Activated naive CD8-positive, alpha-beta T cell (primary cell): ENCODE results near the gene ZNHIT1.
A peak's percentile ranks its signal among the peaks of the same experiment; 100 is the strongest.
"Not testable (repeated sequence)": the region's sequence is repeated elsewhere in the genome, so short reads cannot be mapped to it uniquely, and the experiment has no call there.

Source experiments
- H3K27ac Mint-ChIP-seq: one replicate; pipeline ENCODE4 v1.8.0; 2021; ENCODE audit warnings: mixed read lengths
- H3K27me3 Mint-ChIP-seq: one replicate; pipeline ENCODE4 v1.8.0; 2021; ENCODE audit warnings: mixed read lengths
- H3K36me3 Mint-ChIP-seq: one replicate; pipeline ENCODE4 v1.8.0; 2021; ENCODE audit warnings: mixed read lengths
- H3K4me1 Mint-ChIP-seq: one replicate; pipeline ENCODE4 v1.8.0; 2021; ENCODE audit warnings: low read depth, mixed read lengths
- H3K4me3 Mint-ChIP-seq: one replicate; pipeline ENCODE4 v1.8.0; 2021; ENCODE audit warnings: mild to moderate bottlenecking, mixed read lengths
- H3K9me3 Mint-ChIP-seq: one replicate; pipeline ENCODE4 v1.8.0; 2021; ENCODE audit warnings: low read depth, mixed read lengths

Gene ZNHIT1

GRCh38 chr7:101179117-101179516, 38.8 kb upstream of the ZNHIT1 start:
- Mint-ChIP-seq H3K4me1 (peaks cover 21% of the 10 kb centered on the region), H3K36me3 (peaks cover 2% of the 10 kb centered on the region), H3K27me3 (peaks cover 44% of the 10 kb centered on the region), H3K4me3 (peak overlapping the region; percentile 58), H3K9me3 (no peaks in the 10 kb centered on the region), H3K27ac (no peak overlapping the region)

DNA sequence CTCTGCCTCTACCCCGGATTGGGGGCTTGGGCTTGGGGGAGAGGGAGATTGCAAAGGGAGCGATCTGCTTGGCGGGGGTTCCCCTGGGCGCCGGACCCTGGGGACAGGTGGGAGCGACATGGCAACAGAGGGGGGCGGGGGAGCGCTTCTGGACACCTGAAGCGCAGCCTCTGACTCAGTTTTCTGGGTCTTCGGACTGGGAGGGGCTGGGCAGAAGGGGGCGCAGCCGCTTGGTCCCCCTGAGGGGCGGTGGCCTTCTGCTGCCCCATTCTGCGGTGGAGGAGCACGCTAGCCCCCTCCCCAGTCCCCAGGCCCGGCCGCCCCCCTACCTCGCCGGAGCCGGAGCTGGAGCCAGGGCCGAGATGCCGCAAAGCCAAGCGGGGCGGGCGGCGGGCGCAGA, 38.3 kb upstream of the ZNHIT1 start:
- Mint-ChIP-seq H3K27me3 (peaks cover 43% of the 10 kb centered on the region), H3K4me3 (no peak overlapping the region), H3K36me3 (peaks cover 2% of the 10 kb centered on the region), H3K27ac (no peak overlapping the region), H3K4me1 (peaks cover 16% of the 10 kb centered on the region), H3K9me3 (no peaks in the 10 kb centered on the region)

- H3K4me3 Mint-ChIP-seq = peak within 1 kb of the TSS; percentile 64
- H3K27me3 Mint-ChIP-seq = peaks cover 40% of the 10 kb centered on the region
- no peaks in the 10 kb centered on the region for H3K9me3 Mint-ChIP-seq
- peaks cover 15% of the 10 kb centered on the region for H3K4me1 Mint-ChIP-seq
- H3K27ac Mint-ChIP-seq = no peak within 1 kb of the TSS
- peaks cover 2% of the 10 kb centered on the region for H3K36me3 Mint-ChIP-seq
These were observed 37.7 kb upstream of the ZNHIT1 start, which contains the start of gene NAT16 for GRCh38 chr7:101180130-101180755. TSS of gene NAT16 (minus strand) at chr7:101180293. CDS start at chr7:101174807, 5,486 bp downstream.

DNA sequence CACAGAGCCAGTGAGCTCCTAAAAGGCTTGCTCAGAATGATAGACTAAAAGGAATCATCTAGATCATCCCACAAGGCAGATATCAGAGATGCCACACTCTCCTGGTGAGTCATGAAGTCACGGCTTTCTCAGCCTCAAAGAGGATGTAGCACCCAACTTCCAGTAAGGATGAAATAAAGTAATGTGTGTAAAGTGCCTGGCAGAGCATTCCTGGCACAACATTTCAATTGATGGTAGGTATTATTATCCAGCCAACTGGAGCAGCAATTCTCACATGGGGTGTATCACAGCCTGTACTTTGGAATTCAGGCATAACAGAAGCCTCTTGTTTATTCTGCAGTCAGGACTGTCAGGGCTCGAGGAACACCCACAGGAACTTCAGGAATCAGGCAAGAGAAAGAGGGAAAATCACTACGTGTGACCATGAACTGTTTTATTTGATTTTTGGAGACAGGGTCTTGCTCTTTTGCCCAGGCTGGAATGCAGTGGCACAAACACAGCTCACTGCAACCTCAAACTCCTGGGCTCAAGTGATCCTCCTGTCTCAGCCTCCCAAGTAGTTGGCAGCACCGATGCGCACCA, 32.6 kb upstream of the ZNHIT1 start:
- Mint-ChIP-seq H3K4me3 (no peak overlapping the region), H3K27me3 (peaks cover 23% of the 10 kb centered on the region), H3K36me3 (peaks cover 2% of the 10 kb centered on the region), H3K27ac (no peak overlapping the region), H3K4me1 (peaks cover 10% of the 10 kb centered on the region), H3K9me3 (no peaks in the 10 kb centered on the region)

DNA sequence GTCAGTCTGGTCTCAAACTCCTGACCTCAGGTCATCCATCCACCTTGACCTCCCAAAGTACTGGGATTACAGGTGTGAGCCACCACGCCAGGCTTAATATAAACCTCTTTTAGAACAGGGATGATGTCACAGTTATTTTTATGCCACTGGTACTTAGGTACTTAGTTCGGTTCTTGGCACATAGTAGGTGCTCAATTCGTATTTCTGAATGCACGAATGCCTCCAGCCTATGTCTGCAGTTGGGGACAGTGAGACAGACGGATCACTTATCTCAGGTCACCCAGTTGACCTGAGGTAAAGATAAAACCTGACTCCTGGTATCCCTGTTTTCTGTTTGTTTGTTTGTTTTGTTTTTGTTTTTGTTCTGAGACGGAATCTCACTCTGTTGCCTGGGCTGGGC, 31.8 kb upstream of the ZNHIT1 start:
- H3K9me3 Mint-ChIP-seq = no peaks in the 10 kb centered on the region
- H3K27ac Mint-ChIP-seq = no peak overlapping the region
- H3K4me1 Mint-ChIP-seq = peaks cover 6% of the 10 kb centered on the region
- no peak overlapping the region for H3K4me3 Mint-ChIP-seq
- peaks cover 19% of the 10 kb centered on the region for H3K27me3 Mint-ChIP-seq
- no peaks in the 10 kb centered on the region for H3K36me3 Mint-ChIP-seq

- Mint-ChIP-seq H3K36me3 (no peaks in the 10 kb centered on the region), H3K27me3 (peaks cover 18% of the 10 kb centered on the region), H3K4me1 (peaks cover 5% of the 10 kb centered on the region), H3K4me3 (no peak overlapping the region), H3K27ac (no peak overlapping the region), H3K9me3 (no peaks in the 10 kb centered on the region)
These were observed 31.0 kb upstream of the ZNHIT1 start for GRCh38 chr7:101186844-101187428.

DNA sequence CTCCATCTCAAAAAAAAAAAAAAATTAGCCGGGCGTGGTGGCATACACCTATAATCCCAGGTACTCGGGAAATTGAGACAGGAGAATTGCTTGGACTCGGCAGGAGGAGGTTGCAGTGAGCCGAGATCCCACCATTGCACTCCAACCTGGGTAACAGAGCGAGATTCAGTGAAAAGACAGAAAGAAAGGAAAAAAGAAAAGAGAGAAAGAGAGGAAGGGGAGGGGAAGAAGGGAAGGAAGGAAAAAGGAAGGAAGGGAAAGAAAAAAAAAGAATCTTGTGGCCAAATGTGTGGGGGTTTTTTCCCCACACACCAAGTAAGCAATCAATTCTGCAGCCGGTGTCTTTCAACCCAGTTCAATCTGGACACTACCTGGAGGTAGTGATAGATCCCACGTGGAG, 28.9 kb upstream of the ZNHIT1 start:
- Mint-ChIP-seq H3K27me3 (peaks cover 9% of the 10 kb centered on the region), H3K36me3 (no peaks in the 10 kb centered on the region), H3K27ac (no peak overlapping the region), H3K4me1 (peaks cover 2% of the 10 kb centered on the region), H3K4me3 (no peak overlapping the region), H3K9me3 (no peaks in the 10 kb centered on the region)

DNA sequence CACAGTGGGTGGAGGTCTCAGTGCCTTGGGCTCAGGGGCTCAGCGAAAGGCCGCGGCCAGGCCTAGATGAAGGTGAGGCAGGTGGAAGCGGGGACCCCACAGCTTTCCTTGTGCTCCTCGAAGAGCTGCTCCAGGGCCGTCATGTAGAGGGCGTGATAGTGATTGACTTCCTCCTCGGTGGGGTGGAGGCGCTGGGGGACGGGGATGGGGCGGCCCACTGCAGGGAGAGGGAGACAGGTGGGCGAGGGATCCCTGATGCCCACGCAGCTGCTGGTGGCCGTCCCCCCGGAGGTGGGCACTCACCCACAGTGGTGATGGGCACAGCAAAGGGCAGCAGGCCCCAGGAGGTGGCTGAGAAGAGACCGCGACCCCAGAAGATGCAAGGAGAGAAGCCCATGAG, 22.1 kb upstream of the ZNHIT1 start:
- no peak overlapping the region for H3K4me3 Mint-ChIP-seq
- peaks cover 10% of the 10 kb centered on the region for H3K27me3 Mint-ChIP-seq

GRCh38 chr7:101197991-101198390, 20.0 kb upstream of the ZNHIT1 start:
- Mint-ChIP-seq H3K36me3 (no peaks in the 10 kb centered on the region), H3K27me3 (peaks cover 15% of the 10 kb centered on the region), H3K27ac (no peak overlapping the region), H3K4me3 (no peak overlapping the region), H3K9me3 (no peaks in the 10 kb centered on the region), H3K4me1 (peaks cover 5% of the 10 kb centered on the region)

More for the DNA sequence above, 22.1 kb upstream of the ZNHIT1 start:
- no peaks in the 10 kb centered on the region for H3K36me3 Mint-ChIP-seq
- peaks cover 5% of the 10 kb centered on the region for H3K4me1 Mint-ChIP-seq
- no peak overlapping the region for H3K27ac Mint-ChIP-seq
- no peaks in the 10 kb centered on the region for H3K9me3 Mint-ChIP-seq

- H3K4me3 Mint-ChIP-seq = no peak overlapping the region
- H3K27me3 Mint-ChIP-seq = peaks cover 15% of the 10 kb centered on the region
- H3K27ac Mint-ChIP-seq = no peak overlapping the region
- H3K36me3 Mint-ChIP-seq = no peaks in the 10 kb centered on the region
- H3K4me1 Mint-ChIP-seq = peaks cover 5% of the 10 kb centered on the region
- H3K9me3 Mint-ChIP-seq = no peaks in the 10 kb centered on the region
These were observed 19.5 kb upstream of the ZNHIT1 start for GRCh38 chr7:101198476-101198875.

- not testable (repeated sequence) for H3K27ac Mint-ChIP-seq, H3K36me3 Mint-ChIP-seq, H3K4me3 Mint-ChIP-seq, H3K4me1 Mint-ChIP-seq, H3K9me3 Mint-ChIP-seq
- H3K27me3 Mint-ChIP-seq = peaks cover 16% of the 10 kb centered on the region
These were observed 18.4 kb upstream of the ZNHIT1 start for GRCh38 chr7:101199522-101199921.

GRCh38 chr7:101200504-101200861, 17.5 kb upstream of the ZNHIT1 start:
- Mint-ChIP-seq H3K9me3 (no peaks in the 10 kb centered on the region), H3K27me3 (peaks cover 13% of the 10 kb centered on the region), H3K36me3 (no peaks in the 10 kb centered on the region), H3K4me3 (no peak overlapping the region), H3K4me1 (peaks cover 9% of the 10 kb centered on the region), H3K27ac (no peak overlapping the region)

DNA sequence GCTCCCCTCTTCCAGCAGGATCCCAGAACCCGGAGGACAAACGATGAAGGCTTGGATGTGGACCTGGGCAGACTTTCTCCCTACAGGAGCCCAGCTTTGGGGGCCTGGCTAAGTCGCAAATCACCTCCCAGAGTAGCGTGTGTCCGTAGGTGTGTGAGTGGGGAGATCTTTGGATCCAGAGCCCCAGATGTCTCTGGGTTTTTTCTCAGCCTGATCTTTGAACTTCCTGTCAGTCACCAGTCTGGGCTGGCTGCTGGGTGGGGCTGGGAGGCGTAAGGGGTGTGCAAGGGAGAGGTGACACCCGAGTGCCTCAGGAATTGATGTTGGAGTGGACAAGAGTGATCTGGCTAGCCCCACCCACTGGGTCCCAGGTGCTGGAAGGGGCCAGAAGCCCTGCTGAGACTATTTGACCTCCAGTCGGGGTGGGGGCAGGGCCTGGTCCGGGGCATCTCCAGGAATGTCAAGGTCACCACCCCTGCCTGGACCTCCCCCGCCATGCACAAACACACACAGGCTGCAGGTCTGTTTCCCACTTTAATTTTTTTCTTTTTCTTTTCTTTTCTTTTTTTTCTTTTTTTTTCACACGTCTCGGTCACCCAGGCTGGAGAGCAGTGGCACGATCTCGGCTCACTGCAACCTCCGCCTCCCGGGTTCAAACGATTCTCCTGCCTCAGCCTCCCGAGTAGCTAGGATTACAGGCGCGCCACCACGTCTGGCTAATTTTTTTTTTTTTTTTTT, 16.9 kb upstream of the ZNHIT1 start, which contains the start of gene MOGAT3:
TSS of gene MOGAT3 (minus strand) at position 175 of the 738 bp plus-strand sequence. CDS start 182 bp downstream, outside the sequence.
- H3K4me3 Mint-ChIP-seq = peak within 1 kb of the TSS; percentile 54
- H3K36me3 Mint-ChIP-seq = no peaks in the 10 kb centered on the region
- no peaks in the 10 kb centered on the region for H3K9me3 Mint-ChIP-seq
- peaks cover 9% of the 10 kb centered on the region for H3K4me1 Mint-ChIP-seq
- peaks cover 13% of the 10 kb centered on the region for H3K27me3 Mint-ChIP-seq
- no peak within 1 kb of the TSS for H3K27ac Mint-ChIP-seq

- peaks cover 3% of the 10 kb centered on the region for H3K36me3 Mint-ChIP-seq
- H3K27ac Mint-ChIP-seq = no peak overlapping the region
- H3K9me3 Mint-ChIP-seq = no peaks in the 10 kb centered on the region
- peaks cover 13% of the 10 kb centered on the region for H3K27me3 Mint-ChIP-seq
- no peak overlapping the region for H3K4me3 Mint-ChIP-seq
- peaks cover 9% of the 10 kb centered on the region for H3K4me1 Mint-ChIP-seq
These were observed 16.0 kb upstream of the ZNHIT1 start for GRCh38 chr7:101201695-101202602.
